Mesothelial cell of epicardium (in vitro differentiated cells): ENCODE measurements around the gene CD80. TPM values are rescaled to one million over a fixed set of nuclear protein-coding genes. Genes with fewer than 3 reads are reported as not detected.
"Not testable (repeated sequence)": the region's sequence is repeated elsewhere in the genome, so short reads cannot be mapped to it uniquely, and the experiment has no call there.

Source experiments
- DNase-seq, 2 experiments: peaks; one replicate each; pipeline ENCODE4 v3.0.0; 2021; ENCODE audit warnings: low spot score in 2 of 2; ENCODE audit not compliant: unreplicated experiment in 2 of 2
- H3K27ac Mint-ChIP-seq: 2 replicates; pipeline ENCODE4 v1.8.0; 2021; ENCODE audit warnings: mixed read lengths
- H3K27me3 Mint-ChIP-seq: 2 replicates; pipeline ENCODE4 v1.8.0; 2021; ENCODE audit warnings: low read depth, mixed read lengths
- H3K36me3 Mint-ChIP-seq: 2 replicates; pipeline ENCODE4 v1.8.0; 2021; ENCODE audit warnings: mixed read lengths
- H3K4me1 Mint-ChIP-seq: 2 replicates; pipeline ENCODE4 v1.8.0; 2021; ENCODE audit warnings: mixed read lengths
- H3K4me3 Mint-ChIP-seq: 2 replicates; pipeline ENCODE4 v1.8.0; 2021; ENCODE audit warnings: mild to moderate bottlenecking, moderate library complexity, mixed read lengths
- H3K9me3 Mint-ChIP-seq: 2 replicates; pipeline ENCODE4 v1.8.0; 2021; ENCODE audit warnings: mixed read lengths
- CTCF ChIP-seq: fragments of 200-600 bp; sonication (generic); IDR thresholded peaks from one replicate; pipeline ENCODE4 v1.5.0; 2021; ENCODE audit warnings: antibody characterized with exemption; ENCODE audit not compliant: unreplicated experiment
- total RNA-seq: library from RNA; stranded (reverse); gene quantifications from 3 replicates; pipeline ENCODE4 v1.2.1, GENCODE V29; 2021

Gene CD80
- total RNA-seq, 1 donor from 2014 or later: not detected

GRCh38 chr3:119557877-119558269, 1.5 kb downstream of the CD80 start:
- H3K27ac Mint-ChIP-seq: no peak overlapping the region
- no peak overlapping the region for H3K4me3 Mint-ChIP-seq
- no peaks in the 10 kb centered on the region for H3K9me3 Mint-ChIP-seq
- no peaks in the 10 kb centered on the region for H3K4me1 Mint-ChIP-seq
- no peak for DNase-seq
- TF ChIP-seq CTCF: no peak
- no peaks in the 10 kb centered on the region for H3K36me3 Mint-ChIP-seq
- peaks cover 1% of the 10 kb centered on the region for H3K27me3 Mint-ChIP-seq

- peaks cover 1% of the 10 kb centered on the region for H3K27me3 Mint-ChIP-seq
- H3K36me3 Mint-ChIP-seq: no peaks in the 10 kb centered on the region
- H3K4me3 Mint-ChIP-seq: no peak overlapping the region
- TF ChIP-seq CTCF: no peak
- no peaks in the 10 kb centered on the region for H3K4me1 Mint-ChIP-seq
- no peak for DNase-seq
- H3K27ac Mint-ChIP-seq: no peak overlapping the region
- no peaks in the 10 kb centered on the region for H3K9me3 Mint-ChIP-seq
Observed at GRCh38 chr3:119557192-119557876, 2.1 kb downstream of the CD80 start.

GRCh38 chr3:119555929-119556328, 3.5 kb downstream of the CD80 start:
- H3K9me3 Mint-ChIP-seq: no peaks in the 10 kb centered on the region

GRCh38 chr3:119555309-119555735, 4.1 kb downstream of the CD80 start:
- Mint-ChIP-seq H3K36me3 (no peaks in the 10 kb centered on the region), H3K27ac (no peak overlapping the region), H3K27me3 (peaks cover 1% of the 10 kb centered on the region), H3K9me3 (no peaks in the 10 kb centered on the region), H3K4me1 (no peaks in the 10 kb centered on the region), H3K4me3 (no peak overlapping the region)
- TF ChIP-seq CTCF: no peak
- DNase-seq: no peak

More at GRCh38 chr3:119555929-119556328, 3.5 kb downstream of the CD80 start:
- no peak for TF ChIP-seq CTCF
- H3K4me1 Mint-ChIP-seq: no peaks in the 10 kb centered on the region
- H3K36me3 Mint-ChIP-seq: no peaks in the 10 kb centered on the region
- no peak overlapping the region for H3K27ac Mint-ChIP-seq
- no peak overlapping the region for H3K4me3 Mint-ChIP-seq
- H3K27me3 Mint-ChIP-seq: peaks cover 1% of the 10 kb centered on the region
- no peak for DNase-seq

GRCh38 chr3:119553823-119554415, 5.5 kb downstream of the CD80 start:
- no peak for TF ChIP-seq CTCF
- no peak overlapping the region for H3K4me3 Mint-ChIP-seq
- no peak overlapping the region for H3K27ac Mint-ChIP-seq
- peaks cover 1% of the 10 kb centered on the region for H3K27me3 Mint-ChIP-seq
- DNase-seq: no peak
- H3K4me1 Mint-ChIP-seq: no peaks in the 10 kb centered on the region
- no peaks in the 10 kb centered on the region for H3K36me3 Mint-ChIP-seq
- H3K9me3 Mint-ChIP-seq: no peaks in the 10 kb centered on the region

- not testable (repeated sequence) for H3K4me1 Mint-ChIP-seq, H3K36me3 Mint-ChIP-seq, H3K4me3 Mint-ChIP-seq, H3K27ac Mint-ChIP-seq, H3K27me3 Mint-ChIP-seq, DNase-seq, H3K9me3 Mint-ChIP-seq
Observed at GRCh38 chr3:119552928-119553327, 6.5 kb downstream of the CD80 start.
